GM23338 (cell line): ENCODE results near the gene MYOM3. TPM values are rescaled to one million over a fixed set of nuclear protein-coding genes. Genes with fewer than 3 reads are reported as not detected.

Experiments
- ATAC-seq: fragments of 200-7000 bp; cut with Tn5 transposase; 3 replicates; pipeline ENCODE4 v1.9.1; 2020
- DNase-seq: peaks from one replicate; pipeline ENCODE4 v3.0.0-alpha.2; 2015; ENCODE audit warnings: low spot score
- H2AFZ ChIP-seq: fragments of 200-600 bp; sonication (generic); 2 replicates; pipeline ENCODE4 v1.8.0; 2016; ENCODE audit warnings: antibody characterized with exemption, mild to moderate bottlenecking, moderate library complexity
- H3F3A ChIP-seq: fragments of 200-600 bp; sonication (generic); replicated peaks from 2 replicates; pipeline ENCODE4 v1.8.0; 2017; ENCODE audit warnings: antibody characterized with exemption, mixed run types, low read depth
- H3K27ac ChIP-seq: fragments of 200-600 bp; sonication (generic); 2 replicates; pipeline ENCODE4 v1.6.1; 2016; ENCODE audit warnings: low read depth
- H3K27me3 ChIP-seq: fragments of 200-600 bp; sonication (generic); 2 replicates; pipeline ENCODE4 v1.8.0; 2016; ENCODE audit warnings: mild to moderate bottlenecking, mixed run types, moderate library complexity; ENCODE audit not compliant: insufficient read depth
- H3K36me3 ChIP-seq: fragments of 200-600 bp; sonication (generic); 2 replicates; pipeline ENCODE4 v1.8.0; 2016; ENCODE audit warnings: mild to moderate bottlenecking; ENCODE audit not compliant: insufficient read depth
- H3K4me1 ChIP-seq: fragments of 200-600 bp; sonication (generic); 2 replicates; pipeline ENCODE4 v1.8.0; 2016; ENCODE audit warnings: mild to moderate bottlenecking, moderate library complexity; ENCODE audit not compliant: insufficient read depth
- H3K4me2 ChIP-seq: fragments of 200-600 bp; sonication (generic); 2 replicates; pipeline ENCODE4 v1.7.1; 2017; ENCODE audit warnings: mixed run types
- H3K4me3 ChIP-seq: fragments of 200-600 bp; sonication (generic); 2 replicates; pipeline ENCODE4 v1.6.1; 2016; ENCODE audit warnings: mixed run types
- H3K79me2 ChIP-seq: fragments of 200-600 bp; sonication (generic); replicated peaks from 2 replicates; pipeline ENCODE4 v1.8.0; 2017; ENCODE audit warnings: mild to moderate bottlenecking; ENCODE audit not compliant: insufficient read depth
- H3K9me2 ChIP-seq: fragments of 200-600 bp; sonication (generic); 2 replicates; pipeline ENCODE4 v1.8.0; 2017; ENCODE audit not compliant: insufficient read depth
- H4K20me1 ChIP-seq: fragments of 200-600 bp; sonication (generic); replicated peaks from 2 replicates; pipeline ENCODE4 v1.8.0; 2017; ENCODE audit warnings: mild to moderate bottlenecking; ENCODE audit not compliant: insufficient read depth
- H3K27ac Mint-ChIP-seq: 2 replicates; pipeline ENCODE4 v1.8.0; 2020; ENCODE audit warnings: inconsistent platforms, mild to moderate bottlenecking, moderate library complexity, mixed read lengths
- H3K27me3 Mint-ChIP-seq: 3 replicates; pipeline ENCODE4 v1.8.0; 2022; ENCODE audit warnings: low read depth, mild to moderate bottlenecking, moderate library complexity, mixed read lengths, inconsistent platforms; ENCODE audit not compliant: insufficient read depth, poor library complexity
- H3K36me3 Mint-ChIP-seq: 3 replicates; pipeline ENCODE4 v1.8.0; 2021; ENCODE audit warnings: low read depth, mild to moderate bottlenecking, inconsistent platforms, moderate library complexity, mixed read lengths
- H3K4me1 Mint-ChIP-seq: 3 replicates; pipeline ENCODE4 v1.8.0; 2020; ENCODE audit warnings: mild to moderate bottlenecking, inconsistent platforms, mixed read lengths
- H3K4me3 Mint-ChIP-seq: 3 replicates; pipeline ENCODE4 v1.8.0; 2021; ENCODE audit warnings: moderate library complexity, mild to moderate bottlenecking, inconsistent platforms, mixed read lengths
- H3K9me3 Mint-ChIP-seq: 3 replicates; pipeline ENCODE4 v1.8.0; 2020; ENCODE audit warnings: moderate library complexity, mild to moderate bottlenecking, inconsistent platforms, mixed read lengths
- CREB1 ChIP-seq: fragments of 250-450 bp; sonication (Bioruptor Pico); IDR thresholded peaks from 2 replicates; pipeline ENCODE4 v1.5.0; 2020; ENCODE audit warnings: low read depth, mild to moderate bottlenecking, moderate library complexity
- EZH2 ChIP-seq: fragments of 200-600 bp; sonication (generic); IDR thresholded peaks from one replicate; pipeline ENCODE4 v1.8.0; 2017; ENCODE audit warnings: antibody characterized with exemption, mild to moderate bottlenecking, low read depth; ENCODE audit not compliant: unreplicated experiment
- EZH2phosphoT487 ChIP-seq: fragments of 200-600 bp; sonication (generic); IDR thresholded peaks from one replicate; pipeline ENCODE4 v1.8.1; 2018; ENCODE audit warnings: antibody characterized with exemption; ENCODE audit not compliant: unreplicated experiment
- JUNB ChIP-seq: IDR thresholded peaks from one replicate; pipeline ENCODE4 v1.6.1; 2016; ENCODE audit warnings: antibody characterized with exemption; ENCODE audit not compliant: unreplicated experiment
- NANOG ChIP-seq: IDR thresholded peaks from 2 replicates; pipeline ENCODE4 v1.6.1; 2016; ENCODE audit warnings: antibody characterized with exemption, borderline replicate concordance
- POLR2AphosphoS5 ChIP-seq: IDR thresholded peaks from 2 replicates; pipeline ENCODE4 v1.6.1; 2016; ENCODE audit warnings: antibody characterized with exemption, low read depth
- STAT1 ChIP-seq: IDR thresholded peaks from one replicate; pipeline ENCODE4 v1.6.1; 2016; ENCODE audit warnings: antibody characterized with exemption; ENCODE audit not compliant: unreplicated experiment
- ZNF114 ChIP-seq: fragments of 250-450 bp; sonication (Bioruptor Pico); IDR thresholded peaks from 2 replicates; pipeline ENCODE4 v1.5.0; 2020; ENCODE audit warnings: mild to moderate bottlenecking, moderate library complexity
- ZNF331 ChIP-seq: fragments of 250-450 bp; sonication (Bioruptor Pico); IDR thresholded peaks from 2 replicates; pipeline ENCODE4 v1.5.0; 2020; ENCODE audit warnings: low read depth, mild to moderate bottlenecking, moderate library complexity
- polyA plus RNA-seq: library from polyadenylated mRNA; unstranded; fragments of >200 nt; fragmentation: Nextera tagmentation; extraction: Ambion mirVana; gene quantifications from 2 replicates; pipeline ENCODE4 v1.2.1, GENCODE V29; 2016
- total RNA-seq: library from RNA; depleted of rRNA; stranded (reverse); fragments of >200 nt; shearing (Covaris generic); gene quantifications from 2 replicates; pipeline ENCODE4 v1.2.3, GENCODE V29; 2014
- TF ChIP-seq, protein P1 (sequence below): fragments of 250-450 bp; sonication (Bioruptor Pico); IDR thresholded peaks from 2 replicates; pipeline ENCODE4 v1.5.0; 2020; ENCODE audit warnings: mild to moderate bottlenecking, moderate library complexity
- TF ChIP-seq, protein P2 (sequence below): IDR thresholded peaks from 2 replicates; pipeline ENCODE4 v1.6.1; 2016; ENCODE audit warnings: antibody characterized with exemption
- TF ChIP-seq, protein P3 (sequence below): IDR thresholded peaks from one replicate; pipeline ENCODE4 v1.6.1; 2018; ENCODE audit warnings: antibody characterized with exemption; ENCODE audit not compliant: unreplicated experiment
- TF ChIP-seq, protein P4 (sequence below), 2 experiments: fragments of 200-600 bp in 1 of 2; sonication (generic) in 1 of 2; conservative IDR thresholded peaks; 2 replicates each; pipeline versions ENCODE4 v1.5.1 to v1.6.1; 2016 to 2017; ENCODE audit warnings: antibody characterized with exemption in 2 of 2, low read depth in 2 of 2, mild to moderate bottlenecking in 2 of 2, moderate library complexity in 1 of 2

MYOM3 gene
- total and polyA plus RNA-seq, 2 experiments from 2014 or later, result not detected

DNA sequence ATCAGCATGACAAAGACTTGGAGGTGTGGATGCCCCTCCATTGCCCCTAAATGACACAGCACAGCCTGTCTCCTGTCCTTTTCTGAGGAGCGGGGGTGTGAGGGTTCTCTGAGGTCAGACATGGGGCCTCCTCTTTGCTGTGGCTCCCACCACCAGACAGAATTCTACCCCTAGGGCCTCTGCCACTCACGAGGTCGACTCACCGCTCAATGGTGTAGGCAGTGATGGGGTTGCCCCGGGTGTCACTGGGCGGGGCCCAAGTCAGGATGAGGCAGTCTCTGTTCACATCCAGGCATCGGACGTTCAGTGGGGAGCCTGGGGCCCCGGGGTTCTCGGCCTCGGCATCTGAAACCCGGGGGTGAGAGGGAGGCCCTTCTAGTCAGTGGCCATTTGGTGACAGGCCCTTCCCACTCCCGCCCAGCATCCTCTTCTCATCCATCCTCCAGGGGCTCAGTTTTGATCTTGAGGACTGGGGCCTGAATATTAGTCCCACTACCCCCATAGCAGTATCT is 19.9 kb downstream of the MYOM3 start:
- Histone ChIP-seq H3K4me2 (no peak overlapping the region), H4K20me1 (no peaks in the 10 kb centered on the region), H3F3A (no peaks in the 10 kb centered on the region), H3K79me2 (no peaks in the 10 kb centered on the region), H3K4me3 (no peak overlapping the region), H3K4me1 (no peaks in the 10 kb centered on the region), H3K27ac (no peak overlapping the region), H3K27me3 (no peaks in the 10 kb centered on the region), H3K36me3 (no peaks in the 10 kb centered on the region), H2AFZ (no peak overlapping the region), H3K9me2 (no peaks in the 10 kb centered on the region)
- no peaks in the 10 kb centered on the region for H3K9me3 Mint-ChIP-seq
- TF ChIP-seq EZH2phosphoT487 (no peak), EZH2 (no peak), NANOG (no peak), ZNF331 (CRISPR knock-in tag) (no peak), CREB1 (CRISPR knock-in tag) (no peak), STAT1 (no peak), POLR2AphosphoS5 (no peak), JUNB (no peak), ZNF114 (no peak)
- TF ChIP-seq, protein P1, sequence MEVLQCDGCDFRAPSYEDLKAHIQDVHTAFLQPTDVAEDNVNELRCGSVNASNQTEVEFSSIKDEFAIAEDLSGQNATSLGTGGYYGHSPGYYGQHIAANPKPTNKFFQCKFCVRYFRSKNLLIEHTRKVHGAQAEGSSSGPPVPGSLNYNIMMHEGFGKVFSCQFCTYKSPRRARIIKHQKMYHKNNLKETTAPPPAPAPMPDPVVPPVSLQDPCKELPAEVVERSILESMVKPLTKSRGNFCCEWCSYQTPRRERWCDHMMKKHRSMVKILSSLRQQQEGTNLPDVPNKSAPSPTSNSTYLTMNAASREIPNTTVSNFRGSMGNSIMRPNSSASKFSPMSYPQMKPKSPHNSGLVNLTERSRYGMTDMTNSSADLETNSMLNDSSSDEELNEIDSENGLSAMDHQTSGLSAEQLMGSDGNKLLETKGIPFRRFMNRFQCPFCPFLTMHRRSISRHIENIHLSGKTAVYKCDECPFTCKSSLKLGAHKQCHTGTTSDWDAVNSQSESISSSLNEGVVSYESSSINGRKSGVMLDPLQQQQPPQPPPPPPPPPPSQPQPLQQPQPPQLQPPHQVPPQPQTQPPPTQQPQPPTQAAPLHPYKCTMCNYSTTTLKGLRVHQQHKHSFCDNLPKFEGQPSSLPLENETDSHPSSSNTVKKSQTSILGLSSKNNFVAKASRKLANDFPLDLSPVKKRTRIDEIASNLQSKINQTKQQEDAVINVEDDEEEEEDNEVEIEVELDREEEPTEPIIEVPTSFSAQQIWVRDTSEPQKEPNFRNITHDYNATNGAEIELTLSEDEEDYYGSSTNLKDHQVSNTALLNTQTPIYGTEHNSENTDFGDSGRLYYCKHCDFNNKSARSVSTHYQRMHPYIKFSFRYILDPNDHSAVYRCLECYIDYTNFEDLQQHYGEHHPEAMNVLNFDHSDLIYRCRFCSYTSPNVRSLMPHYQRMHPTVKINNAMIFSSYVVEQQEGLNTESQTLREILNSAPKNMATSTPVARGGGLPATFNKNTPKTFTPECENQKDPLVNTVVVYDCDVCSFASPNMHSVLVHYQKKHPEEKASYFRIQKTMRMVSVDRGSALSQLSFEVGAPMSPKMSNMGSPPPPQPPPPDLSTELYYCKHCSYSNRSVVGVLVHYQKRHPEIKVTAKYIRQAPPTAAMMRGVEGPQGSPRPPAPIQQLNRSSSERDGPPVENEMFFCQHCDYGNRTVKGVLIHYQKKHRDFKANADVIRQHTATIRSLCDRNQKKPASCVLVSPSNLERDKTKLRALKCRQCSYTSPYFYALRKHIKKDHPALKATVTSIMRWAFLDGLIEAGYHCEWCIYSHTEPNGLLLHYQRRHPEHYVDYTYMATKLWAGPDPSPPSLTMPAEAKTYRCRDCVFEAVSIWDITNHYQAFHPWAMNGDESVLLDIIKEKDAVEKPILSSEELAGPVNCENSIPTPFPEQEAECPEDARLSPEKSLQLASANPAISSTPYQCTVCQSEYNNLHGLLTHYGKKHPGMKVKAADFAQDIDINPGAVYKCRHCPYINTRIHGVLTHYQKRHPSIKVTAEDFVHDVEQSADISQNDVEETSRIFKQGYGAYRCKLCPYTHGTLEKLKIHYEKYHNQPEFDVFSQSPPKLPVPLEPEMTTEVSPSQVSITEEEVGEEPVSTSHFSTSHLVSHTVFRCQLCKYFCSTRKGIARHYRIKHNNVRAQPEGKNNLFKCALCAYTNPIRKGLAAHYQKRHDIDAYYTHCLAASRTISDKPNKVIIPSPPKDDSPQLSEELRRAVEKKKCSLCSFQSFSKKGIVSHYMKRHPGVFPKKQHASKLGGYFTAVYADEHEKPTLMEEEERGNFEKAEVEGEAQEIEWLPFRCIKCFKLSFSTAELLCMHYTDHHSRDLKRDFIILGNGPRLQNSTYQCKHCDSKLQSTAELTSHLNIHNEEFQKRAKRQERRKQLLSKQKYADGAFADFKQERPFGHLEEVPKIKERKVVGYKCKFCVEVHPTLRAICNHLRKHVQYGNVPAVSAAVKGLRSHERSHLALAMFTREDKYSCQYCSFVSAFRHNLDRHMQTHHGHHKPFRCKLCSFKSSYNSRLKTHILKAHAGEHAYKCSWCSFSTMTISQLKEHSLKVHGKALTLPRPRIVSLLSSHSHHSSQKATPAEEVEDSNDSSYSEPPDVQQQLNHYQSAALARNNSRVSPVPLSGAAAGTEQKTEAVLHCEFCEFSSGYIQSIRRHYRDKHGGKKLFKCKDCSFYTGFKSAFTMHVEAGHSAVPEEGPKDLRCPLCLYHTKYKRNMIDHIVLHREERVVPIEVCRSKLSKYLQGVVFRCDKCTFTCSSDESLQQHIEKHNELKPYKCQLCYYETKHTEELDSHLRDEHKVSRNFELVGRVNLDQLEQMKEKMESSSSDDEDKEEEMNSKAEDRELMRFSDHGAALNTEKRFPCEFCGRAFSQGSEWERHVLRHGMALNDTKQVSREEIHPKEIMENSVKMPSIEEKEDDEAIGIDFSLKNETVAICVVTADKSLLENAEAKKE (CRISPR knock-in tag), result no peak
- TF ChIP-seq, protein P2, sequence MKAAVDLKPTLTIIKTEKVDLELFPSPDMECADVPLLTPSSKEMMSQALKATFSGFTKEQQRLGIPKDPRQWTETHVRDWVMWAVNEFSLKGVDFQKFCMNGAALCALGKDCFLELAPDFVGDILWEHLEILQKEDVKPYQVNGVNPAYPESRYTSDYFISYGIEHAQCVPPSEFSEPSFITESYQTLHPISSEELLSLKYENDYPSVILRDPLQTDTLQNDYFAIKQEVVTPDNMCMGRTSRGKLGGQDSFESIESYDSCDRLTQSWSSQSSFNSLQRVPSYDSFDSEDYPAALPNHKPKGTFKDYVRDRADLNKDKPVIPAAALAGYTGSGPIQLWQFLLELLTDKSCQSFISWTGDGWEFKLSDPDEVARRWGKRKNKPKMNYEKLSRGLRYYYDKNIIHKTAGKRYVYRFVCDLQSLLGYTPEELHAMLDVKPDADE, result no peak
- TF ChIP-seq, protein P3, sequence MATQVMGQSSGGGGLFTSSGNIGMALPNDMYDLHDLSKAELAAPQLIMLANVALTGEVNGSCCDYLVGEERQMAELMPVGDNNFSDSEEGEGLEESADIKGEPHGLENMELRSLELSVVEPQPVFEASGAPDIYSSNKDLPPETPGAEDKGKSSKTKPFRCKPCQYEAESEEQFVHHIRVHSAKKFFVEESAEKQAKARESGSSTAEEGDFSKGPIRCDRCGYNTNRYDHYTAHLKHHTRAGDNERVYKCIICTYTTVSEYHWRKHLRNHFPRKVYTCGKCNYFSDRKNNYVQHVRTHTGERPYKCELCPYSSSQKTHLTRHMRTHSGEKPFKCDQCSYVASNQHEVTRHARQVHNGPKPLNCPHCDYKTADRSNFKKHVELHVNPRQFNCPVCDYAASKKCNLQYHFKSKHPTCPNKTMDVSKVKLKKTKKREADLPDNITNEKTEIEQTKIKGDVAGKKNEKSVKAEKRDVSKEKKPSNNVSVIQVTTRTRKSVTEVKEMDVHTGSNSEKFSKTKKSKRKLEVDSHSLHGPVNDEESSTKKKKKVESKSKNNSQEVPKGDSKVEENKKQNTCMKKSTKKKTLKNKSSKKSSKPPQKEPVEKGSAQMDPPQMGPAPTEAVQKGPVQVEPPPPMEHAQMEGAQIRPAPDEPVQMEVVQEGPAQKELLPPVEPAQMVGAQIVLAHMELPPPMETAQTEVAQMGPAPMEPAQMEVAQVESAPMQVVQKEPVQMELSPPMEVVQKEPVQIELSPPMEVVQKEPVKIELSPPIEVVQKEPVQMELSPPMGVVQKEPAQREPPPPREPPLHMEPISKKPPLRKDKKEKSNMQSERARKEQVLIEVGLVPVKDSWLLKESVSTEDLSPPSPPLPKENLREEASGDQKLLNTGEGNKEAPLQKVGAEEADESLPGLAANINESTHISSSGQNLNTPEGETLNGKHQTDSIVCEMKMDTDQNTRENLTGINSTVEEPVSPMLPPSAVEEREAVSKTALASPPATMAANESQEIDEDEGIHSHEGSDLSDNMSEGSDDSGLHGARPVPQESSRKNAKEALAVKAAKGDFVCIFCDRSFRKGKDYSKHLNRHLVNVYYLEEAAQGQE, result no peak
- TF ChIP-seq, protein P4, sequence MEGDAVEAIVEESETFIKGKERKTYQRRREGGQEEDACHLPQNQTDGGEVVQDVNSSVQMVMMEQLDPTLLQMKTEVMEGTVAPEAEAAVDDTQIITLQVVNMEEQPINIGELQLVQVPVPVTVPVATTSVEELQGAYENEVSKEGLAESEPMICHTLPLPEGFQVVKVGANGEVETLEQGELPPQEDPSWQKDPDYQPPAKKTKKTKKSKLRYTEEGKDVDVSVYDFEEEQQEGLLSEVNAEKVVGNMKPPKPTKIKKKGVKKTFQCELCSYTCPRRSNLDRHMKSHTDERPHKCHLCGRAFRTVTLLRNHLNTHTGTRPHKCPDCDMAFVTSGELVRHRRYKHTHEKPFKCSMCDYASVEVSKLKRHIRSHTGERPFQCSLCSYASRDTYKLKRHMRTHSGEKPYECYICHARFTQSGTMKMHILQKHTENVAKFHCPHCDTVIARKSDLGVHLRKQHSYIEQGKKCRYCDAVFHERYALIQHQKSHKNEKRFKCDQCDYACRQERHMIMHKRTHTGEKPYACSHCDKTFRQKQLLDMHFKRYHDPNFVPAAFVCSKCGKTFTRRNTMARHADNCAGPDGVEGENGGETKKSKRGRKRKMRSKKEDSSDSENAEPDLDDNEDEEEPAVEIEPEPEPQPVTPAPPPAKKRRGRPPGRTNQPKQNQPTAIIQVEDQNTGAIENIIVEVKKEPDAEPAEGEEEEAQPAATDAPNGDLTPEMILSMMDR (conservative IDR thresholded peaks at IDR 0.05; ENCODE audit: low read depth in 2 of 2), result no peak
- DNase-seq (no peak), ATAC-seq (no peak)
- peaks cover 7% of the 10 kb centered on the region; the same call in 2 of the 3 replicates for H3K4me1 Mint-ChIP-seq
- H3K36me3 Mint-ChIP-seq, result no peaks in the 10 kb centered on the region
- H3K27me3 Mint-ChIP-seq, result peaks cover 4% of the 10 kb centered on the region
- no peak overlapping the region for H3K27ac Mint-ChIP-seq
- H3K4me3 Mint-ChIP-seq, result no peak overlapping the region
